Activated CD4-positive, alpha-beta T cell treated with anti-CD3 and anti-CD28 coated beads, Interleukin-2, amount 50 U/mL, for 24 hours (primary cell): ENCODE data around the gene ZC3H12C.
"Not testable (repeated sequence)": the region's sequence is repeated elsewhere in the genome, so short reads cannot be mapped to it uniquely, and the experiment has no call there.

Experiments used
- DNase-seq, 2 donors: peaks; one replicate each; pipeline ENCODE4 v3.0.0-alpha.2; 2020; ENCODE audit warnings: low read depth in 1 of 2, low spot score in 1 of 2

The ZC3H12C gene

DNA sequence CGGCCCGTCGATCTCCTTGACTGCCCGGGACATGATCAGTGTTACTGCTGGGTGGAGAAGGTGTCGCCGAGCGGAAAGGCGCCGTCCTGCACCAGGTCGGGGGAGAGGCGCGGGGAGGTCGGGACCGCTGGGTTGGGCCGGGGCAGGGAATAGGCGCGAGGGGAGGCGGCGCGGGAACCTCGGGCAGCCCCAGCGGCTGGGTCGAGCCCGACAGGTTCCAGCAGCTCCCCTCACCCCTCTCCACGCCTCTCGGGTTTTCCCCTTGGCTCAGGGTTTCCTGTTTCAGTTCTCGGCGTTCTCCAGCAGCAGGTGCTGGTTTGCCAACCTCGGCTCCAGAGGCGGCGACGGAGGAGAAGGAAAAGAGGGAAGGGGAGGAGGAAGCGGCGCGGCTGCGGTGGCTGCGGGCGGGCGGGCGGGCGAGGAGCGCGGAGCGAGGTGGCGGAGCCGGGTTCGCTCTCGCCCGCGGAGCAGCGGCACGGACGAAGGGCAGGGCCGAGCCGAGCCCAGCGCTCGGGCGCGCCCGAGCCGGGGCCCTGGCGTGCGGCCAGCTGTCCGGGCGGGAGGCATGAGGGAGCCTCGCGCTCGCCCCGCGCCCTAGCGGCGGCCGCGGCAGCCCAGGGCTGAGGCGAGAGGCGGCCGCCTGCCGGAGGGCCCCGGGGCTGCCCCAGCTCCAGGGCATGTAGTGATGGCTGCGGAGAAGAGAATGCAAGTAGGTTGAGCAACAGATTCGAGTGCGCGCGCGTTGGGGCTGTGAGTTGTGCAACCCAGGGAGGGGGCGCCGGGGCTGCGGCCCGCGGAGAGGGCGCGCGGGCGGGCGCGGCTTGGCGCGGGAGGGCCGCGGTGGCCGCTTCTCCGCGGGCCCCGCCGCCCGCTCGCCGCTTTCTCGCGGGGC lies at the start of gene ZC3H12C:
ZC3H12C (plus strand) TSS at position 878 of the 892 bp plus-strand sequence. CDS start 20 bp downstream, outside the sequence.
- DNase-seq: peak; percentile 6 to 9

DNA sequence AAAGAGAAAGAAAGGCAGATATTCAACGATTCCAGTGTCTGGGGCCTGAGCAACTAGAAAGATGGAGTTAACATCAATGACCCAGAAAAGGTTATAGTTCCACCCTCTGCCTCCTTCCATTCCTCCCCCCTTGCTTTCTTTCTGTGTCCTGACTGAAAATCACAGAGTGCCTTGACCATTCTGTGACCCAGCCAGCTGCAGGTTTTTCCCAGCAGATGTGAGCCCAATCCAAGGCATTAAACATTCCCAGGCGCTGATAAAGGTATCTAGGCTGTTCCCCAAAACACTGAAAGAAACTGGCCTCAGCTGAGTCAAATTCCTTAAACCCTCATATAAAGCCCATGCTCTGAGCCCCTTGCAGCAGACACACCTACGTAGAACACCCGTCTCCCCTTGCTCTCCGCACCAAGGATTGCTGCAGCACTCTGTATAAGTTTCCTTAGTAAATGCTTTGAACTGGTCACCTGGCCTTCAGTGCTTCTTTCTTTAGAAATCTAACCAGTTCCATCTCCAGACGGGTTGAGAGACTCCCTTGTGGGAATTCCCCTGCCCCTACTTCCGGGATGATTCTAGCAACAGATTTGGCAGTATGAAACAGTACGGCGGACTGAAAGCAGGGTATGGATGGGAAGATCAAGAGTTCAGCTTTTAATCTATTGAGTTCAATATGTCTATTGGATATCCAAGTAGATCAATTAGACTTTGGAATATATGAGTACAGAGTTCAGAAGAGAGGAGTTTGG lies 48.8 kb upstream of the ZC3H12C start:
- DNase-seq: no peak

DNA sequence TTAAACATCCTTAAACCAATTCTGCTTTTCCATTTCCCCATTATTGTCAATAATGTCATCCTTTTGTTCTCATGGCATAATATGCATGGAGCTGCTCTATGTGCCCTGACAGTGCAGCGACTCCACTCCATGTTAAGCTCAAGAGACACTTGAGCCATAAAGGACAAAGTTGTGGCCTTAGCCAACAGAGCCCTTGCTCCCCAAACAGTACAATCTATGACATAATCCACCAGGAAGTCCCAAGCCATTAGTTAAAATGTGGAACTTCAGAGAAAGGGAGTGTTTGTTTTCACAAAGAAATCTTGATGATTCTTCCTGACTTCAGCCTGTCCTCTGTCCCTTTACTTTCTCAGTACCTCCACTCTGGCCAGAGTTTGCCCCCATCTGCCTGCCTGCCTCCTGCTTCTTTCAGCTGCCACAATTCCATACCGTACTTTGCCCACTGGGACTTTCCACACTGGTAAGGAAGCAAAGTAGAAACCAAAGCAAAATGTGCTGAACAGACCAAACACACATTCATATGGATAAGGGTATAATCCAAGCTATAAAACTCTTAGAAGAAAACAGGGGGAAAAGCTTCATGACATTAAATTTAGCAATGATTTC lies 46.3 kb upstream of the ZC3H12C start:
- DNase-seq: no peak

DNA sequence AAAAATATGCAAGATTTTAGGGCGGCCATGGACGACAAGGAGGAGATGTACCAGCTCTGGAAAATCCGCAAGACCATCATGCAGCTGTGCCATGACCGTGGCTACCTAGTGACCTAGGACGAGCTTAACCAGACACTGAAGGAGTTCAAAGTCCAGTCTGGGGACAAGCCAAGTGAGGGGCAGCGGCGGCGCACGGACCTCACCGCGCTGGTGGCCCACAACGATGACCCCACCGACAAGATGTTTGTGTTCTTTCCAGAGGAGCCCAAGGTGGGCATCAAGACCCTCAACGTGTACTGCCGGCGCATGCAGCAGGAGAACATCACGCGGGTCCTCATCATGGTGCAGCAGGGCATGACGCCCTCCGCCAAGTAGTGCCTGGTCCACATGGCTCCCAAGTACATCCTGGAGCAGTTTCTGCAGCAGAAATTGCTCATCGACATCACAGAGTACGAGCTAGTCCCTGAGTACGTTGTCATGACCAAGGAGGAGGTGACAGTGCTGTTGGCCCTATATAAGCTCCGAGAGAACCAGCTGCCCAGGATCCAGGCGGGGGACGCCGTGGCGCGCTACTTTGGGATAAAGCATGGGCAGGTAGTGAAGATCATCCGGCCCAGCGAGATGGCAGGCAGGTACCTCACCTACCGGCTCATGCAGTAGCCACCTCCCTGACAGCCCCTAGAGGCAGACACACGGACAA lies 43.5 kb upstream of the ZC3H12C start:
- DNase-seq: no peak

DNA sequence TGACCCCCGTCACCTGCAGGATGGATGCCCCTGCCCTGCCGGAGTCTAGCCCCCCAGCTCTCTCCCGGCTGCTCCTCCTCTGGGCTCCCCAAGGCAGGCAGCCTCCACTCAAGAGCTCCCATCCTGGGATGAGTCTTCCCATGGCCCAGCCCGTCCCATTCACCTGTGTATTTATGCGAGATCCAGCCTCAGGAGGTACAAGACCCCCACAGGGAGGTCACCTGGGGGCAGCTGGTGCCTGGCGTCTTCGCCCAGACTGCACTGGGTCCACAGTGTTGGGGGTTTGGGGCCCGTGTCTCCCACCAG lies 43.0 kb upstream of the ZC3H12C start:
- no peak for DNase-seq

DNA sequence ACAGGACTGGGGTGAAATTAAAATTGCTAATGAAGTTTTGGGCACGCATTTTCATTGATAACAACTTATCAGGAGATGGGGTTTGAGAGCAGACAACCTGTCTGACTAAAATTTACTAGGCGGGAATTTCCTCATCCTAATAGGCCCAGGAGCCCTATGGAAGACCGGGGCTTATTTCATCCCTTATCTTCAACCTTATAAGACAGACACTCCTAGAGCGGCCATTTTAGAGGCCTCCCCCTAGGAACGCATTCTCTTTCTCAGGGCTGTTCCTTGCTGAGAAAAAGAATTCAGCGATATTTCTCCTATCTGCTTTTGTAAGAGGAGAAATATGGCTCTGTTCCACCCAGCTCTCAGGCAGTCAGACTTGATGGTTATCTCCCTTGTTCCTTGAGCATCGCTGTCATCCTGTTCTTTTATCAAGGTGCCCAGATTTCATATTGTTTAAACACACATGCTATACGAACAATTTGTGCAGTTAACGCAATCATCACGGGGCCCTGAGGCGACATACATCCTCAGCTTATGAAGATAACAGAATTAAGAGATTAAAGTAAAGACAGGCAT lies 39.3 kb upstream of the ZC3H12C start:
- no peak for DNase-seq

DNA sequence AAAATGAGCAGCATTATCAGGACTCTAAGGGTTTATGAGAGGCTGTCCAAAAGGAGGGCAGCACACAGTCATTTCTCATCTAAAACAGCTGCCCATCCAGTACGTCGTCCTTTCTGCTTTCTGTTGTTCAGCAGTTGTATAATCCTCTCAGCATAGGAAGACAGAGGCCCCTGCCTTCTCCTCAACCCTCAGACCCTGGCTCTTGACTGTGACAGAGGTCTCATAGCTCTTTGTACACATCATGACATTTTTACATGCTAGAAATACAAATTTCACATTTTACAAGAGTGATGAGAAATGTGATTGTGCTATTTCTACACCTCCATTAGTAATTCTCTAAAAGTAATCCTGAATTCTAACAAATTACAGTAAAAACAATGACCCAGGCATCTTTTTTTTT lies 36.2 kb upstream of the ZC3H12C start:
- no peak for DNase-seq

DNA sequence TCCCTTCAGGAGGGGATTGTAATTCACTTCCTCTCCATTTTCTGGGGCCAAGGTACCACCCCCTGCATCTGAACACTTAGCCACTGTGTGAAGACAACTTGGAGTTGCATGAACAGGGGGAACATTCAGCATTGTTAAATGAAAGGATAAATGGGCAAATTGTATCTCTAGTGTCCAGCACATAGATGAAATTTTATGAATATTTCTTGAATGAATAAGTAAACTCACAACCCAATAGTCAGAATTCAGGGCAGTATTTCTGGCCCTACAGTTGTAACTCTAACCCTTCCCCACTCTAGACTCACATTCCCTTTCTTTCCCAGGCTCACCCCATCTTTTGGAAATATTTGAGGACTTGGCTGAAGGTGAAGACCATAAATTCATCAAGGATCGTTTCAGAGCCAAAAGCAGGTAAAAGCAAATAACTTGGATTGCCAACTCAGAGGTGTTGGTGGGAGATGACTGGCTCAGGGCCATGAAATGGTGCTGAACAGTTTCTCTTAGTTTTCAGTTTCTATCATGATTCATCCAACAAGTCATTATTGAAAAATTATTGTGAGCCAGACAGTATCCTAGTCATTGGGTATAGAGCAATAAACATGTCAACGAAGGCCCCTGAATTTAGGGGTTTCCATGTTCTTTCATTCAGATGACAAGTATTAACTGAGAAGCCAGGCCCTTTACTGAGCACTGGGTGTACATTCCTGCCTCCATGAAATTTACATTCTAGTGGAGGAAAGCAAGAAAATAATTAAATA lies 33.3 kb upstream of the ZC3H12C start:
- no peak for DNase-seq

DNA sequence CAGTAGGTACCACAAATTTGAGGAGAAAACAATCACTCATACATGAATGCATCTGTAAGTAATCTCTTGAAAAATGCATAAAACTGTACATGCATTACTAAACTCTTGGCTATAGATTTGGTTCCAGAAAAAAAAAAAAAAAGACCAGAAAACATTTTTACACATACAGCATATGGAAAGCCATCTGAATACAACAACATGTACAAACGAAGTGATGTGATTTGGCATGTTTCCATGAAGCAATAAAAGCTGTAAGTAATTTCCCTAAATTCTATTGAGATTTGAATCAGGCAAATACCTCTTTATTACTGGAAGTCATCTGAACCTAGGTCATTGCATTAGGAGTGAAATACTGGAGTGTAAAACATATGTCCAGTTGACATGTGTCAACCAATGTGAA lies 31.9 kb upstream of the ZC3H12C start:
- DNase-seq: no peak

DNA sequence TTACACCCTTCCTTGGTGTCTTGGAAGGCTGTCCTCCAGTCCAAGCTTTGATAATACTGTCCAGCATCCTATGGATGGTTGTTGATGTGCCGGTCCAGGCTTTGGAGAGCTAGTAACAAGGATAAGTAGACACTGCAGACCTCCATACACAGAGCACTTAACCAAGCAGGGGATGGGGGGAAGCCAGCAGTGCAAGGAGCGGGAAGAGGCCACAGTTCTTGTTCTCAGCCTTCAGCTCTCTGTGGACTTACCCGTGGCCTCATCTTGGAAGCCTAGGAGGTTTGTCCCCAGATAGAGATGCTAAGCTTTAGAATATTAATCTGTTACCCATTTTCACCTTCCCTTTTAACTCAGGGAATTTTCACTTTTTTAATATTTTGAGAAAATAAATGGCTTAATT lies 30.9 kb upstream of the ZC3H12C start:
- DNase-seq: no peak

DNA sequence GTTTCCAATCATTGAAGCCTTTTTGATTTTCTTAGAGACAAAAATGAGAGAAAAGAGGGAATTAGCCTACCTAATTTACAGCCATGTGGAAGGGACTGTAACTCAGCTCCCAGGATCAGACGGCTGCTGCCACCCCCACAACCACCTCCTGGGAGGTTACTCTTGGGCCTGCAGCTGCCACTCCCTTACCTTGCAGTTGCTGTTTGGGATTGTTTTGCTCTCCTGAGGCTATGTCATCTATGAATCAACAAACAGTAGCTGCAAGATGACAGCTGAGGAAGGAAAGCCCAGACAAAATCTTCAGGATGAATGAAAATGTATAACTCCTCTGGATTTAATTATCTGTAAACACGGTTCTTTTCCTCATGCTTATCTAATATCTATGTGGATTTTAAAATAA lies 28.0 kb upstream of the ZC3H12C start:
- no peak for DNase-seq

DNA sequence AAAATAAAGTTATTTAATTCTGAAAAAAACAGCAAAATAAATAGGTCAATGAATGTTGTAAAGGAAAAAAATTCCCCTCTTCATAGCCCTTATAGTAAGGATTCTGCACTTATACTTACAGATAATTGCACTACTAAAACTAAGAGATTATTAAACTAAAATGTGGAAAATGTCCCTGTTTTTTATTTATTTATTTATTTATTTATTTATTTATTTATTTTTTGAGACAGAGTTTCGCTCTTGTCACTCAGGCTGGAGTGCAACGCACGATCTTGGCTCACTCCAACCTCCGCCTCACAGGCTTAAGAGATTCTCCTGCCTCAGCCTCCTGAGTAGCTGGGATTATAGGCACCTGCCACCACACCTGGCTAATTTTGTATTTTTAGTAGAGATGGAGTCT lies 25.2 kb upstream of the ZC3H12C start:
- DNase-seq: not testable (repeated sequence)

DNA sequence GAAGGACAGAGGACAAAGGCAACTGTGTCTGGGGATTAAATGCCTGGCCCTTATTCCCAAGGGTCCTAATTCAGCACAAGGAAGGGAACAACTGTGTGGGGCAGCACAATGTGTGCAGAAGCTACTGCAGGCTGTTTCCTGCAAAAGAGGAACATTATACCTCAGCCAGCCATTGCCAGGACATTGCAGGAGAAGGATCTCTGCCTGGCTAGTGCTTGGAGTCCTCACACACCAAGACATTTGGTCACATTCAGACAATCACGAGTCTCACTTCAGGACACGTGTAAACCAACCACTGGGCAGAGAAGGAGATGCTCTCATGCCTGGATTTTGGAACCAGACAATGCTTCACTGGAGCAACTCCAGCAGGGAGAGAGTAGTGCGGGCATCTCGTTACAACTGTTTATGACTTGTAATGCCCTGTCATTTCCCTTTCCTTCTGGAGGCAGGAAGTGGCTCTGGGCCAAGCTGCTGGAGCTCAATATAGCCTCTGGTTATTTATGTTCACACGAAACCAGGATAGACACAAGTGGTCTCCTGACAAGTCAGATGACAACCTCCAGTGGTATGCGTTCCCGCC lies 23.9 kb upstream of the ZC3H12C start:
- no peak for DNase-seq

DNA sequence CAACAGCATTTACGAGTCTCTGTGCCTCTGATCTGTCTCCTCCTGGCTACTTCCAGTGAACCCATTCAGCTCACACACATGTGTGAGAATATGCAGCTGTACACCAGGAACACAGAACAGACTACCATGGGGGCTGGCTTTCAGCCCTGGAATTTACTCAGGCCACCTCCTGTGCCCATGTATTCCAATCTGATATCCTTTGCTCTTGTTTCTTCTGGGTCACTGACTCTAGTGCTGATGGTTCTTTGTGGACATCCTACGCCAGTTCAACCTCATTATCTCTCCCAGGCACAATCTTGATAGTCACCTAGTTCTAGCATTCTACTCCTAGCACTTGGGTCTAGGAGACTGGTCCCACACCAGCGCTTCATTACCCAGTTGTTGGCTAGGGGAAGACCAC lies 23.0 kb upstream of the ZC3H12C start:
- DNase-seq: no peak

DNA sequence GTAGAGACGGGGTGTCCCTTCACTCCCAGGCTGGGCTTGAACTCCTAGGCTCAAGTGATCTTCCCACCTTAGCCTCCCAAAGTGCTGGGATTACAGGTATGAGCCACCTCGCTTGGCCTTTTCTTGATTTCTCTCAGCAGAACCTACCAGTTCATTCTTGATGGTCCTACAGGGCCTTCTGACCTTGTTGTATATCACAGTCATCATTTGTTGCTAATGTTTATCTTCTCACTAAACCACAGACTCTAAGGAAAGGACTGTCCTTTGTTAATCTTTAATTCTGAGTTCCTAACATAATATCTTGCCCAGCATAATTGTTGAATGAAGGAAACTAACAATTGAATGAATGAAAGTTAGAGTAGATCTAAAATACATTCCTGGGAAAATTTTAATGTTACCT lies 22.0 kb upstream of the ZC3H12C start:
- DNase-seq: no peak

DNA sequence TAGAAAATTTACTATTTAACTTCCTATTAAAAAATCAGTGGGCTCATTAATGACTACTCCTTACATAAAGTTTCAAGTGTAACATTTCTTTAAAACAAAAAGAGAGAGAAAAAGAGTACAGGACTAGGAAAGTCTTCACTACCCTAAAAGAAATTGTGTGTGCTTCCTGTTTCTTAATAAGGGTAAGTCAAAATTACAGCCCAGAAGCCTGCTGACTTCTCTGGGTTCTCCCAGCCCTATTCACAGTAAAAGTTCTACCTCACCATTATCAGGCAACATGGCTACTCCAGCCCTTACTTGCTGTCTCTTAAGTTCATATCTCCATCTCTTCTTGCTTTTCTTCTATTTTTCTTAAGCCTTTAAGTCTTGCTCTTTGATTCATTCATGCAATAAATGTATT lies 20.3 kb upstream of the ZC3H12C start:
- DNase-seq: no peak

DNA sequence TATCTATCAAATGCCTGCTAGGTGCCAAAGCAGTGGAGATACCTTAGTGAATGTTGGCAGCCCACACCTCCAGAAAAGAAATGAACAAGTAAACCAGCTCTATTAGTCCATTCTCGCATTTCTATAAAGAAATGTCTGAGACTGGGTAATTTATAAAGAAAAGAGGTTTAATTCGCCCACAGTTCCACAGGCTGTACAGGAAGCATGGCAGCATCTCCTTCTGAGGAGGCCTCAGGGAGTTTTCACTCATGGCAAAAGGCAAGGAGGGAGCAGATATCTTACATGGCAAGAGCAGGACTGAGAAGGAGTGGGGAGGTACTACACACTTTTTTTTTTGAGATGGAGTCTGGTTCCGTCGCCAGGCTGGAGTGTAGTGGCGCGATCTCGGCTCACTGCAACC lies 18.7 kb upstream of the ZC3H12C start:
- no peak for DNase-seq

DNA sequence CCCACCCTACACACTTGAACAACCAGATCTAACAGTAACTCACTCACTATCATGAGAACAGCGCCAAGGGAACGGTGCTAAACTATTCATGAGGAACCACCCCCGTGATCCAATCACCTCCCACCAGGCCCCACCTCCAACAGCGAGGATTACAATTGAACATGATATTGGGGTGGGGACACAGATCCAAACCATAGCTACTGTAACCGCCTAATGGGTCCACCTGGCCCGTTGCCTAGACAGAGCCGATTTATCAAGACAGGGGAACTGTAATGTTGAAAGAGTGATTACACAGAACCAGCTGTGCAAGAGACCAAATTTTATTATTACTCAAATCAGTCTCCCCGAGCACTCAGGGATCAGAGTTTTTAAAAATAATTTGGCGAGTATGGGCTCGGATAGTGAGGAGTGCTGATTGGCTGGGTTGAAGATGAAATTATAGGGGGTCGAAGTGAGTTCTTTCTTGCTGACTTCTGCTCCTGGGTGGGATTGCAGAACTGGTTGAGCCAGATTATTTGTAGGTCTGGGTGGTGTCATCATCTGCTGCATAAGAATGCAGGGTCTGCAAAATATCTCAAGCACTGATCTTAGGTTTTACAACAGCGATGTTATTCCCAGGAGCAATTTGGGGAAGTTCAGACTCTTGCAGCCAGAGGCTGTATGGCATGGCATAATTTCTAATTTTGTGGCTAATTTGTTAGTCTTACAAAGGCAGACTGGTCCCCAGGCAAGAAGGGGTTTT lies 17.9 kb upstream of the ZC3H12C start:
- DNase-seq: no peak

DNA sequence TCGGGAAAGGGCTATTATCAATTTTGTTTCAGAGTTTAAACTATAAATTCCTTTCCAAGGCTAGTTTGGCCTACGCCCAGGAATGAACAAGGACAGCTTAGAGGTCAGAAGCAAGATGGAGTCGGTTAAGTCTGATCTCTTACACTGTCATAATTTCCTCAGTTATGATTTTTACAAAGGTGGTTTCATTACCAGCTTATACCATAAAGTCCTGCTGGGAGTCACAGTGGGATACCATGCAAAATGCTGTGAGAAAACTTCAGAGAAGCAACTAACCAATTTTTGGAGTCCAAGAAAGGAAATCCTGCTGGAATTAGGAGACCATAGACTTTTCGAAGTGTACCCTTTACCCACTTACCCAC lies 17.4 kb upstream of the ZC3H12C start:
- no peak for DNase-seq
